VCaP (cell line): ENCODE data around the gene KRTAP1-3.
"Not testable (repeated sequence)": the region's sequence is repeated elsewhere in the genome, so short reads cannot be mapped to it uniquely, and the experiment has no call there.

Experiments used
- H3K27ac ChIP-seq: fragments of 450-650 bp; 2 replicates; pipeline ENCODE4 v1.5.1; 2017
- TF ChIP-seq, protein P1 (sequence below): fragments of 450-650 bp; conservative IDR thresholded peaks from 2 replicates; pipeline ENCODE4 v1.5.1; 2017; ENCODE audit warnings: mild to moderate bottlenecking, moderate library complexity

Gene KRTAP1-3, protein sequence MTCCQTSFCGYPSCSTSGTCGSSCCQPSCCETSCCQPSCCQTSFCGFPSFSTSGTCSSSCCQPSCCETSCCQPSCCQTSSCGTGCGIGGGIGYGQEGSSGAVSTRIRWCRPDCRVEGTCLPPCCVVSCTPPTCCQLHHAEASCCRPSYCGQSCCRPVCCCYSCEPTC

GRCh38 chr17:41034346-41034935 lies at the start of gene KRTAP1-3:
KRTAP1-3 (minus strand) TSS chr17:41034874; CDS start chr17:41034821, 53 bp downstream.
- not testable (repeated sequence) for H3K27ac ChIP-seq

DNA sequence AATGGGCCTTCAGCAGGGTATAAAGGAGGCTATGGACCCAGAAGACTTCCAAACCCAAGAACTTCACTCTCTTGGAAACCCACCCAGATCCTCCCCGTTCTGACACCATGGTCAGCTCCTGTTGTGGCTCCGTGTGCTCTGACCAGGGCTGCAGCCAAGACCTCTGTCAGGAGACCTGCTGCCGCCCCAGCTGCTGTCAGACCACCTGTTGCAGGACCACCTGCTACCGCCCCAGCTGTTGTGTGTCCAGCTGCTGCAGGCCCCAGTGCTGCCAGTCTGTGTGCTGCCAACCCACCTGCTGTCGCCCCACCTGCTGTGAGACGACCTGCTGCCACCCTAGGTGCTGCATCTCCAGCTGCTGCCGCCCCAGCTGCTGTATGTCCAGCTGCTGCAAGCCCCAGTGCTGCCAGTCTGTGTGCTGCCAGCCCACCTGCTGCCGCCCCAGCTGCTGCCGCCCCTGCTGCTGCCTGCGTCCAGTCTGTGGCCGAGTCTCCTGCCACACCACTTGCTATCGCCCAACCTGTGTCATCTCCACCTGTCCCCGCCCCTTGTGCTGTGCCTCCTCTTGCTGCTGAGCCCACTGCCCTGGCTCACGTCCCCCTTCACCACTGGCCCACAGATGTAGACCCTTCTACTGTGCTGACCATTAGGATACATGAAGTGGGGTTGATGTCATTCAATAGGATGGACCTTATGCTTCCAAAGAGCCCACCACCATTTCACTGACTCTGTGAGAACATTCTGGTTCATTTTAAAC lies 49.6 kb upstream of the KRTAP1-3 start, which contains the start of gene KRTAP4-7:
Gene KRTAP4-7 (plus strand): TSS at position 51 of the 757 bp plus-strand sequence. CDS start 57 bp downstream, at position 108.
- H3K27ac ChIP-seq: not testable (repeated sequence)

DNA sequence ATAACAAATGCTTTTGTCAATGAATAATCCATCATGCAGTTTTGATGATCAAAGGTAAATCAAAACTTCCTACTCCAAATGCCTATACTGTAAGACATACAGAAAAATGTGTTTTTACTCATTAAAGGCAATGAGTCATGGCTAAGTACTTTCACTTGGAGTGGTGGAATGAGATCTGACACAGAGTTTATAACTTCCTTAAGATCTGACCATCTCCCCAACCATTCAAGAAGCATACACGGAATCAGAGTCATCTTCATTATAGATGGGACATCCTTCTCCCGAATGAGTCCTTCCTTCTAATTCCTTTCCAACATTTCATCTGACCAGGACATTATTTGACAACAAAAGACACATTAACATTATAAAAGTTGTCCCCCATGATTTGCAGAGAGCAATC lies 48.8 kb upstream of the KRTAP1-3 start:
- H3K27ac ChIP-seq: not testable (repeated sequence)

GRCh38 chr17:41082626-41083025 lies 48.0 kb upstream of the KRTAP1-3 start:
- TF ChIP-seq, protein P1, sequence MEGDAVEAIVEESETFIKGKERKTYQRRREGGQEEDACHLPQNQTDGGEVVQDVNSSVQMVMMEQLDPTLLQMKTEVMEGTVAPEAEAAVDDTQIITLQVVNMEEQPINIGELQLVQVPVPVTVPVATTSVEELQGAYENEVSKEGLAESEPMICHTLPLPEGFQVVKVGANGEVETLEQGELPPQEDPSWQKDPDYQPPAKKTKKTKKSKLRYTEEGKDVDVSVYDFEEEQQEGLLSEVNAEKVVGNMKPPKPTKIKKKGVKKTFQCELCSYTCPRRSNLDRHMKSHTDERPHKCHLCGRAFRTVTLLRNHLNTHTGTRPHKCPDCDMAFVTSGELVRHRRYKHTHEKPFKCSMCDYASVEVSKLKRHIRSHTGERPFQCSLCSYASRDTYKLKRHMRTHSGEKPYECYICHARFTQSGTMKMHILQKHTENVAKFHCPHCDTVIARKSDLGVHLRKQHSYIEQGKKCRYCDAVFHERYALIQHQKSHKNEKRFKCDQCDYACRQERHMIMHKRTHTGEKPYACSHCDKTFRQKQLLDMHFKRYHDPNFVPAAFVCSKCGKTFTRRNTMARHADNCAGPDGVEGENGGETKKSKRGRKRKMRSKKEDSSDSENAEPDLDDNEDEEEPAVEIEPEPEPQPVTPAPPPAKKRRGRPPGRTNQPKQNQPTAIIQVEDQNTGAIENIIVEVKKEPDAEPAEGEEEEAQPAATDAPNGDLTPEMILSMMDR: no peak
- H3K27ac ChIP-seq: no peak overlapping the region

DNA sequence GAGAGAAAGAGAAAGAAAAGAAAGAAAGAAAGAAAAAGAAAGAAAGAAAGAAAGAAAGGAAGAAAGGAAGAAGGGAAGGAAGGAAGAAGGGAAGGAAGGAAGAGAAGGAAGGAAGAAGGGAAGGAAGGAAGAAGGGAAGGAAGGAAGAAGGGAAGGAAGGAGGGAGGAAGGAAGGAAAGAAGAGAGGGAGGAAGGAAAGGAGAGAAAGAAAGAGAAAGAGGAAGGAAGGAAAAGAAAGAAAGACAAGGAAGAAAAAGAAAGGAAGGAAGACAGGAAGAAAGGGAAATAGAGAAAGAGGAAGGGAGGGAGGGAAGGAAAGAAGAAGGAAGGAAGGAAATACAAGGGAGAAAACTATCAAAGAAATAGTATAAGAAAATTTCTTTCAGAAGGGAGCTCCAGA lies 42.1 kb upstream of the KRTAP1-3 start:
- H3K27ac ChIP-seq: no peak overlapping the region
- TF ChIP-seq, protein P1: no peak

GRCh38 chr17:41073676-41074075 lies 39.0 kb upstream of the KRTAP1-3 start:
- TF ChIP-seq, protein P1: no peak
- H3K27ac ChIP-seq: no peak overlapping the region

DNA sequence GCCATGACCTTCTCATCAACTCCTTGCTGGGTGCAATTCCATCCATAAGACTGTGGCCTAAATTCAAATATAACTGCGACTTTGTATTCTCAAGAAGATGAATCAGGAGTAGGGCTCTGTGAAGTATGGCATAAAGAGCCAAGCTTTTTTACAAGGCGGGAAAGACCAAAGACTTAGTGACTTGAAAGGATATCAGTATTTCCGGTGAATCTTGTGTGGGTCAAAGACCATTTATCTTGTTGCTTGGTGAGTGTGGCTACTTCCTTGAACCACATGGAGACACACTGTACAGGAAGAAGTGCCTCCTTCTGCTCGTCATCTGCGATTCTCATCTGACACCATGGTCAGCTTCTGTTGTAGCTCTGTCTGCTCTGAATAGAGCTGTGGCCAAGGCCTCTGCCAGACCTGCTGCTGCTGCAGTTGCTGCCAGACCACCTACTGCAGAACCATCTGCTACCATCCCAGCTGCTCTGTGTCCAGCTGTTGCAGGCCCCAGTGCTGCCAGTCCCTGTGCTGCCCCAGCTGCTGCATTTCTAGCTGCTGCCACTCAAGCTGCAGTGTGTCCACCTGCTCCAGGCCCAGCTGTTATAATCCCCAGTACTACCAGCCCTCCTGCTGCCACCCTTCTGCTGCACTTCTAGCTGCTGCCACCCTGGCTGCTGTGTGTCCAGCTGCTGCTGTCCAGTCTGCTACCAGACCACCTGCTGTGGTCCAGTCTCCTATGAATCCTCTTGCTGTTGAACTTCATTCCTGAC lies 37.1 kb upstream of the KRTAP1-3 start:
- H3K27ac ChIP-seq: no peak overlapping the region
- TF ChIP-seq, protein P1: no peak

DNA sequence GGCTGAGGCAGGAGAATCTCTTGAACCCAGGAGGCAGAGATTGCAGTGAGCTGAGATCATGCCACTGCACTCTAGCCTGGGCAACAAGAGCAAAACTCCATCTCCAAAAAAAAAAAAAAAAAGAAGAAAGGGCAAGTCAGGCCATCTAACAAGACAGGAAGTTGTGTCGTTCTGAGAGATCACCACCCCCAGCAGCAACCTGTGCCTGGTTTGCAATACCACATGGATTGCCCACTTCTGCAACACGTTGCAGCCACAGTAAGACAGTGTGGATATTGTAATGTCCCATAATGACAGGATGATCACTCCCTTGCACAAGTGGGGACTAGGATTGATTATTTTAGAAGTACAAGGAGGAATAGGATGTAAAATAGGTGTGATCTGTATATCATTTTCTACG lies 34.4 kb upstream of the KRTAP1-3 start:
- no peak overlapping the region for H3K27ac ChIP-seq
- TF ChIP-seq, protein P1: no peak
